ENCODE results near the gene NTRK3.

Gene NTRK3

DNA sequence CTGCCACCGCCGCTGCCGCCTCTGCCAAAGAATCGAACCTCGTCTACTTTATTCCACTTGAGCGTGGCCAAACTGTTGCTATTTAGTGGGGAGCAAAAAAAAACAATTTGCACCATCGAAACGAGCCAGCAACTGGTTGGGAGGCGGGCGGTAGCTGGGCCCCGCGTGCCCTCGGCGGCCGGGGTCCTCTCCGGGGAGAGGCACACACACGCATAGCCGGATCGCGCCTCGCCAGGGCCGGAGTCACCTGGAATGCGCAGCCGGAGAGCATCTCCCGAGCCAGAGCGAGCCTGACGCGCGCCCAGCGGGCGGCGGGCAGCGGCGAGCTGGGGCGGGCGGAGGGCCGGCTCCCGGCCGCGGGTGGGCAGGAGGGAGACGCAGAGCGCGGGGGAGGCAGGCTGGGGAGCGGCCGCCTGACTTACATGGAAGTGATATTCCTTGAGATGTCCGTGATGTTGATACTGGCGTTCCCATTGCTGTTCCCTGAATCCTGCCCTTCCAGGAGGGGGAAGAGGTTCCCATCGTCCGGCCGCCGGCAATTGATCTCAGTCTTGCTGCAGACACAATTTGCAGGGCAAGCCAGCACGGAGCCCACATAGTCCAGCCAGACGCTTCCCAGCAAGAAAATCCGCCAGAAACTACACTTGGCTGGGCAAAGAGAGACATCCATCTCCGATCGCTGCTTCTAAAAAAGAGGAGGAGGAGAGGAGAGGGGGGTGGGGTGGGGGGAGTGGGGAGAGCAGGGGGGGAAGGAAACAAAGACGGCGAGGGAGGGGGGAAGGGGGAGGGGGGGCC, 858 bp downstream of the NTRK3 start:
- Histone ChIP-seq H3K4me1 (ENCODE audit: insufficient read depth, low read length, poor library complexity, severe bottlenecking) (no peaks in the 10 kb centered on the region), H3F3A (ENCODE audit: low read depth) (no peaks in the 10 kb centered on the region), H3K27me3 (ENCODE audit: insufficient read depth, low read length, poor library complexity, severe bottlenecking) (no peaks in the 10 kb centered on the region)

DNA sequence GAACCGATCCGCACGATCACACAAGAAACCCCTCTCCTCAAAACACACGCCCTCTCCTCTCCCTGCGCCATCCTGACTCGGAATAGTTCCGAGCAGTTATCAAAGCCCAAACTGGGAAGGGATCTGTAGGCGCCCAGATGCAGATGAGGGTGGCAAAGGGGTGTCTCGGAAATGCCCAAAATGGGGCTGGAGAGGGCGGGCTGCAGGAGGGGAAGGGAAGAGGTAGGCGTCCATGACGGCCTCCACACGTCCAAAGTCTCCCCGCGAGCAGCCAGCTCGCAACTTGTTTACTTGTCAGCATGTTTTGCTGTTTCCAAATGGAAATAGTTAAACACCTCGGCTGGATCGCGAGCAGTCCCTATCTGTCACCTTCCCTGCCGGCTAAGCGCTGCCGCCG, 1.5 kb downstream of the NTRK3 start:
- H3K4me2 ChIP-seq (ENCODE audit: low read depth, low read length, poor library complexity, severe bottlenecking), result peak overlapping the region; percentile 24
- H4K20me1 ChIP-seq (ENCODE audit: insufficient read depth, low read length, poor library complexity, severe bottlenecking), result no peaks in the 10 kb centered on the region
- no peak overlapping the region for H3K4me3 ChIP-seq (ENCODE audit: low read length, poor library complexity, severe bottlenecking)
- H3K27me3 ChIP-seq (ENCODE audit: insufficient read depth, low read length, poor library complexity, severe bottlenecking), result no peaks in the 10 kb centered on the region
- H2AFZ ChIP-seq (ENCODE audit: low read length), result no peak overlapping the region
- TF ChIP-seq EZH2phosphoT487 (IDR thresholded peaks at IDR 0.05; ENCODE audit: borderline replicate concordance), result no peak
- TF ChIP-seq, protein P1, sequence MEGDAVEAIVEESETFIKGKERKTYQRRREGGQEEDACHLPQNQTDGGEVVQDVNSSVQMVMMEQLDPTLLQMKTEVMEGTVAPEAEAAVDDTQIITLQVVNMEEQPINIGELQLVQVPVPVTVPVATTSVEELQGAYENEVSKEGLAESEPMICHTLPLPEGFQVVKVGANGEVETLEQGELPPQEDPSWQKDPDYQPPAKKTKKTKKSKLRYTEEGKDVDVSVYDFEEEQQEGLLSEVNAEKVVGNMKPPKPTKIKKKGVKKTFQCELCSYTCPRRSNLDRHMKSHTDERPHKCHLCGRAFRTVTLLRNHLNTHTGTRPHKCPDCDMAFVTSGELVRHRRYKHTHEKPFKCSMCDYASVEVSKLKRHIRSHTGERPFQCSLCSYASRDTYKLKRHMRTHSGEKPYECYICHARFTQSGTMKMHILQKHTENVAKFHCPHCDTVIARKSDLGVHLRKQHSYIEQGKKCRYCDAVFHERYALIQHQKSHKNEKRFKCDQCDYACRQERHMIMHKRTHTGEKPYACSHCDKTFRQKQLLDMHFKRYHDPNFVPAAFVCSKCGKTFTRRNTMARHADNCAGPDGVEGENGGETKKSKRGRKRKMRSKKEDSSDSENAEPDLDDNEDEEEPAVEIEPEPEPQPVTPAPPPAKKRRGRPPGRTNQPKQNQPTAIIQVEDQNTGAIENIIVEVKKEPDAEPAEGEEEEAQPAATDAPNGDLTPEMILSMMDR (conservative IDR thresholded peaks at IDR 0.05; ENCODE audit: low read length), result no peak
- H3K9me3 ChIP-seq (ENCODE audit: insufficient read depth, low read depth, low read length), result no peaks in the 10 kb centered on the region
- no peaks in the 10 kb centered on the region for H3K79me2 ChIP-seq (ENCODE audit: insufficient read depth, low read length)
- H3K36me3 ChIP-seq (ENCODE audit: insufficient read depth, low read length), result no peaks in the 10 kb centered on the region
- no peaks in the 10 kb centered on the region for H3K9me2 ChIP-seq (replicated peaks; ENCODE audit: low read depth, low read length)
- no peak overlapping the region for H3K9ac ChIP-seq (ENCODE audit: low read depth, low read length, poor library complexity, severe bottlenecking)
- no peaks in the 10 kb centered on the region for H3K4me1 ChIP-seq (ENCODE audit: insufficient read depth, low read length, poor library complexity, severe bottlenecking)
- no peaks in the 10 kb centered on the region for H3F3A ChIP-seq (ENCODE audit: low read depth)

More for the DNA sequence above, 858 bp downstream of the NTRK3 start:
- no peaks in the 10 kb centered on the region for H4K20me1 ChIP-seq (ENCODE audit: insufficient read depth, low read length, poor library complexity, severe bottlenecking)
- TF ChIP-seq EZH2phosphoT487 (IDR thresholded peaks at IDR 0.05; ENCODE audit: borderline replicate concordance), result no peak
- TF ChIP-seq, protein P1 (conservative IDR thresholded peaks at IDR 0.05; ENCODE audit: low read length), result no peak
- H3K4me3 ChIP-seq (ENCODE audit: low read length, poor library complexity, severe bottlenecking), result peak overlapping the region; percentile 88
- no peaks in the 10 kb centered on the region for H3K36me3 ChIP-seq (ENCODE audit: insufficient read depth, low read length)
- H3K9me3 ChIP-seq (ENCODE audit: insufficient read depth, low read depth, low read length), result no peaks in the 10 kb centered on the region
- H3K79me2 ChIP-seq (ENCODE audit: insufficient read depth, low read length), result no peaks in the 10 kb centered on the region
- H2AFZ ChIP-seq (ENCODE audit: low read length), result no peak overlapping the region
- H3K9ac ChIP-seq (ENCODE audit: low read depth, low read length, poor library complexity, severe bottlenecking), result peak overlapping the region; percentile 69
- no peaks in the 10 kb centered on the region for H3K9me2 ChIP-seq (replicated peaks; ENCODE audit: low read depth, low read length)
- peak overlapping the region; percentile 85 for H3K4me2 ChIP-seq (ENCODE audit: low read depth, low read length, poor library complexity, severe bottlenecking)

DNA sequence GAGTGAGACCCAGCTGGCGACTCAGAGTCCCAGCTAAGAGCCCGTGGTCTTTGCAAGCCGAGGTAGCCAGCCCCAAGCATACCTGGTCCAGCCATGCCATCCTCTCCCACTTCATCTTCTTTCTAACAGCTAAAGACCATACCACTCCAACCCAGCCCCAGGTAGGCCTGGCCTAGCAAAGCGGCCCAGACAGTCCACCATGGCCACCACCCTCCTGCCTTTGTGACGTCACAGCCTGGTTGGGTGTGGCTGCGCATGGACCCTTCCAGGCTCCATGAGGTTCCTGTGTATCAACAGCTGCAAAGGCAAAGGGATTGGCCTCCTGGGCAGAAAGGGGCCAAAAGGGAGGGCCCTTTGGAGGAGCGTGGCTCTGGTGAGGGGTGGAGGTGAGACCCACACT, 4.1 kb downstream of the NTRK3 start:
- H2AFZ ChIP-seq (ENCODE audit: low read length), result no peak overlapping the region
- H4K20me1 ChIP-seq (ENCODE audit: insufficient read depth, low read length, poor library complexity, severe bottlenecking), result no peaks in the 10 kb centered on the region
- H3K9ac ChIP-seq (ENCODE audit: low read depth, low read length, poor library complexity, severe bottlenecking), result no peak overlapping the region
- H3K4me3 ChIP-seq (ENCODE audit: low read length, poor library complexity, severe bottlenecking), result no peak overlapping the region
- no peaks in the 10 kb centered on the region for H3F3A ChIP-seq (ENCODE audit: low read depth)
- no peak overlapping the region for H3K4me2 ChIP-seq (ENCODE audit: low read depth, low read length, poor library complexity, severe bottlenecking)
- H3K79me2 ChIP-seq (ENCODE audit: insufficient read depth, low read length), result no peaks in the 10 kb centered on the region
- H3K9me3 ChIP-seq (ENCODE audit: insufficient read depth, low read depth, low read length), result no peaks in the 10 kb centered on the region
- no peaks in the 10 kb centered on the region for H3K27me3 ChIP-seq (ENCODE audit: insufficient read depth, low read length, poor library complexity, severe bottlenecking)
- H3K36me3 ChIP-seq (ENCODE audit: insufficient read depth, low read length), result no peaks in the 10 kb centered on the region
- no peak for TF ChIP-seq EZH2phosphoT487 (IDR thresholded peaks at IDR 0.05; ENCODE audit: borderline replicate concordance)
- TF ChIP-seq, protein P1 (conservative IDR thresholded peaks at IDR 0.05; ENCODE audit: low read length), result no peak
- H3K9me2 ChIP-seq (replicated peaks; ENCODE audit: low read depth, low read length), result no peaks in the 10 kb centered on the region
- H3K4me1 ChIP-seq (ENCODE audit: insufficient read depth, low read length, poor library complexity, severe bottlenecking), result no peaks in the 10 kb centered on the region

All from Loucy (cell line).